ENCODE measurements around the gene DIP2B. TPM values are rescaled to one million over a fixed set of nuclear protein-coding genes. Genes with fewer than 3 reads are reported as not detected.

DIP2B gene
- total and polyA plus RNA-seq, 2 of the 13 experiments (the other 11 are each of a cell fraction or from before 2014, with no cell fraction given), result 32.1 to 35.8 TPM

GRCh38 chr12:50555471-50555885 lies 50.7 kb downstream of the DIP2B start:
- ChIA-PET CTCF (ENCODE audit: low intra/inter-chr PET ratio, low total read pairs) (no interaction called here), POLR2A (no interaction called here)
- peaks cover 4 to 8% of the 10 kb centered on the region in 2 experiments; a peak in 3 of 5 replicates for H3K36me3 ChIP-seq (replicated peaks in 1 of 2; ENCODE audit: control insufficient read depth in 1 of 2, insufficient read depth in 2 of 2, low read length in 2 of 2)
- TF ChIP-seq MAX (IDR thresholded peaks at IDR 0.05) (no peak), RBM39 (IDR thresholded peaks at IDR 0.05; ENCODE audit: low read depth, low read length, poor library complexity, severe bottlenecking) (no peak), ZNF577 (CRISPR knock-in tag; IDR thresholded peaks at IDR 0.05; ENCODE audit: borderline replicate concordance, low read depth) (no peak), SNAPC2 (CRISPR knock-in tag; IDR thresholded peaks at IDR 0.05) (no peak), KDM5B (CRISPR knock-in tag; IDR thresholded peaks at IDR 0.05; ENCODE audit: borderline replicate concordance) (no peak), ZNF784 (CRISPR knock-in tag; IDR thresholded peaks at IDR 0.05; ENCODE audit: borderline replicate concordance) (no peak), ZBTB7A (CRISPR knock-in tag; IDR thresholded peaks at IDR 0.05) (no peak), AGO1 (IDR thresholded peaks at IDR 0.05; ENCODE audit: low read depth, low read length, poor library complexity, severe bottlenecking) (no peak)
- peak overlapping the region; percentile 14; the same call in 1 of the 2 replicates for H3K9ac ChIP-seq (ENCODE audit: insufficient read depth, low read depth, low read length)
- intact Hi-C loops (cut with micrococcal nuclease; ENCODE audit: unreplicated experiment), result no loop called here
- no peak overlapping the region for H2AFZ ChIP-seq (ENCODE audit: low read length)
- no peak overlapping the region for H3K27ac ChIP-seq (ENCODE audit: extremely low read length, insufficient read depth, low read length)
- H3K27me3 ChIP-seq (ENCODE audit: control insufficient read depth in 1 of 2, insufficient read depth in 2 of 2, low read length in 2 of 2), result no peaks in the 10 kb centered on the region
- FAIRE-seq, result no peak
- H3K4me1 ChIP-seq (ENCODE audit: insufficient read depth, low read length), result peaks cover 63% of the 10 kb centered on the region
- H3K4me2 ChIP-seq (ENCODE audit: low read depth, low read length), result no peak overlapping the region
- no peaks in the 10 kb centered on the region for H4K20me1 ChIP-seq (ENCODE audit: insufficient read depth, low read length)
- no TSS peak for BruUV-seq (replicated peaks)
- H3K79me2 ChIP-seq (ENCODE audit: insufficient read depth, low read length), result peaks cover 88% of the 10 kb centered on the region
- ATAC-seq, result no peak
- DNase-seq (ENCODE audit: low spot score), result no peak
- no peaks in the 10 kb centered on the region for H3K9me3 ChIP-seq (ENCODE audit: low read length)
- in situ Hi-C loops (cut with HindIII; ENCODE audit: extremely low pct_ligation_motif_present, low pct_unique_long_range_greater_than_20kb), result no loop called here
- WGBS (ENCODE audit: low lambda C conversion rate), result 89% methylated on average over 4 of the region's 4 CpGs
- H3K4me3 ChIP-seq (replicated peaks in 1 of 3; ENCODE audit: insufficient read depth in 1 of 3, low read depth in 2 of 3, low read length in 3 of 3), result no peak overlapping the region
